Measurements from ENCODE around the gene HCN3.
A peak's percentile ranks its signal among the peaks of the same experiment; 100 is the strongest.
"Not testable (repeated sequence)": the region's sequence is repeated elsewhere in the genome, so short reads cannot be mapped to it uniquely, and the experiment has no call there.

Gene HCN3

DNA sequence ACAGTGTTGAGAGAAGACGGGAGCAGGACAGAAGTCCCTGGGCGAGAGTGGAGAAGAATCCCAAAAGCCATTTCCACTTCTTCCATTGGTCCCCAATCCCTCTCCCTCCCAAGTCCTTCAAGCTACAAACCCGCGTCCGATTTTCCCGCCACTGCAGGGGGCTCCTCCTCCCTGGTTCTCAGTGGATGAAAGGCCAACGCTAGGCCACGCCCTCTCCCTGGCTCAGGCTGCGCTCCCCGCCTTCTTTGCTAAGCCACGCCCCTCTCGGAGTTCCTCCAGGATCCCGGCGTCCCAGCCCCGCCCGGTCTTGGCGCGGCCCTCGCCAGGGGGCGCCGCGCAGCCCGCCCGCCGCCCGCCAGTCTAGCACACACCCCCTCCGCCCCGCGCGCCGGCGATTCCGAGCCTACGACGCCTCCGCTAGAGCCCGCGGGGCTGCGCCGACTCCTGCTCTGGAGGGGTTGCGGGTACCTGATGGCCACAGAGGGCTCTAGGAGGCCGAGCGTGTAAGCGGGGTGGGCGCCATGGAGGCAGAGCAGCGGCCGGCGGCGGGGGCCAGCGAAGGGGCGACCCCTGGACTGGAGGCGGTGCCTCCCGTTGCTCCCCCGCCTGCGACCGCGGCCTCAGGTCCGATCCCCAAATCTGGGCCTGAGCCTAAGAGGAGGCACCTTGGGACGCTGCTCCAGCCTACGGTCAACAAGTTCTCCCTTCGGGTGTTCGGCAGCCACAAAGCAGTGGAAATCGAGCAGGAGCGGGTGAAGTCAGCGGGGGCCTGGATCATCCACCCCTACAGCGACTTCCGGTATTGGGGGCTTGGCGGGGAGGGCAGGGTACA lies at the start of gene HCN3:
Gene HCN3, plus strand, starts transcription at position 394 of the 832 bp plus-strand sequence. Its CDS starts 128 bp downstream, at position 522.
- Histone ChIP-seq H3K27me3 (no peaks in the 10 kb centered on the region), H3K36me3 (no peaks in the 10 kb centered on the region), H3K9ac (peak within 1 kb of the TSS; percentile 73; the same call in 1 of the 2 replicates), H3K4me2 (peak within 1 kb of the TSS; percentile 100), H3K27ac (no peak within 1 kb of the TSS), H3K9me3 (no peaks in the 10 kb centered on the region), H4K20me1 (peaks cover 19% of the 10 kb centered on the region), H3K4me1 (peaks cover 34% of the 10 kb centered on the region), H3K4me3 (peak within 1 kb of the TSS; percentile 79)
- TF ChIP-seq Cebpa-rat (IDR thresholded peaks at IDR 0.05): no peak

- Histone ChIP-seq H3K4me3 (peak overlapping the region; percentile 77), H3K27ac (peak overlapping the region; percentile 83)
- no peak for TF ChIP-seq Cebpa-rat (IDR thresholded peaks at IDR 0.05)
Observed at GRCh38 chr1:155228096-155228427, 49.2 kb upstream of the HCN3 start.

DNA sequence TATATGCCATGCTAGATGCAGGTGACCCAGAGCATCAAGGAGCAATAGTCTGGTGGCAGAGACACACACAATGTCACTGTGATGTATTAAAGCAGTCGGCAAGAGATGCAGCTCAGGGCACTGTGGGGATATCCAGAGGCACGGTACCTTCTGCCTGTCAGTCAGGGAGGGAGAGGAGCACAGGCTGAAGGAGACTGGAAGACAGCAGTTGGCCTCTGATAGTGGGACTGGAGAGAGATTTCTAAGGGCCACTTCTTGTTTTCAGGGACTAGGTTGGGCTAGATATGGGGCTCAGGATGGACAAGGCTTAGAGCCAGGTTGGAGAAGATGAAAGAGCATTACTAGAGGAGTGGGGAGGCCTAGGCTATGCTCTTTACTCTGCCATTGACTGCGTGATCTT lies 46.0 kb upstream of the HCN3 start:
- not testable (repeated sequence) for H4K20me1 ChIP-seq, H3K4me2 ChIP-seq, H3K9me3 ChIP-seq, H3K27me3 ChIP-seq, H3K27ac ChIP-seq, H3K9ac ChIP-seq, H3K36me3 ChIP-seq, H3K4me3 ChIP-seq
- H3K4me1 ChIP-seq: peaks cover 13% of the 10 kb centered on the region

More at GRCh38 chr1:155228096-155228427, 49.2 kb upstream of the HCN3 start:
- Histone ChIP-seq H3K9ac (peak overlapping the region; percentile 79), H3K36me3 (no peaks in the 10 kb centered on the region), H3K4me2 (peak overlapping the region; percentile 82), H3K27me3 (no peaks in the 10 kb centered on the region), H4K20me1 (no peaks in the 10 kb centered on the region), H3K4me1 (peaks cover 45% of the 10 kb centered on the region), H3K9me3 (no peaks in the 10 kb centered on the region)

GRCh38 chr1:155232001-155232978 lies 45.0 kb upstream of the HCN3 start:
- H4K20me1 ChIP-seq, H3K4me2 ChIP-seq, H3K27ac ChIP-seq, H3K9ac ChIP-seq, H3K27me3 ChIP-seq, H3K9me3 ChIP-seq, H3K4me3 ChIP-seq, H3K4me1 ChIP-seq: not testable (repeated sequence)
- peaks cover 20% of the 10 kb centered on the region for H3K36me3 ChIP-seq

DNA sequence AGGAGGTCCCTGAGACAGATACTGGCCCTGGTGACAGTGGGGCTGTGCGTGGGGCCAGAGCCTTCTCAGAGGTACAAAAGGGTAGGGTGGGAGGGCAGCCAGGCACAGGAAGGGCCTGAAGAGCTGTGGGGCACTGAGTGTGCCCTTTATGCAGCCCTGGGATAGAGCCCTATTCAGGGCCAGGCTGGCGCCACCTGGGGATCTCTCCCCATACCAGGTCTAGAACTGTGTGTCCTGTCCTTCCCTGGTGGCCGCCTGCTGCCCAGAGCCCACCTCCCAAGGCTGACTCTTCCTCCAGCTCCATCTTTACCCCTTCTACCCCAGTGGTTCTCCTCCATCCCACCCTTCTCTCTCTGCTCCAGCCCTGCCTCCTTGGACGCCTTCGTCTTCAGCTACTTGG lies 43.8 kb upstream of the HCN3 start:
- H3K4me2 ChIP-seq, H3K9ac ChIP-seq, H3K4me1 ChIP-seq, H3K9me3 ChIP-seq, H3K27ac ChIP-seq, H4K20me1 ChIP-seq, H3K27me3 ChIP-seq, H3K4me3 ChIP-seq: not testable (repeated sequence)
- H3K36me3 ChIP-seq: peaks cover 28% of the 10 kb centered on the region

DNA sequence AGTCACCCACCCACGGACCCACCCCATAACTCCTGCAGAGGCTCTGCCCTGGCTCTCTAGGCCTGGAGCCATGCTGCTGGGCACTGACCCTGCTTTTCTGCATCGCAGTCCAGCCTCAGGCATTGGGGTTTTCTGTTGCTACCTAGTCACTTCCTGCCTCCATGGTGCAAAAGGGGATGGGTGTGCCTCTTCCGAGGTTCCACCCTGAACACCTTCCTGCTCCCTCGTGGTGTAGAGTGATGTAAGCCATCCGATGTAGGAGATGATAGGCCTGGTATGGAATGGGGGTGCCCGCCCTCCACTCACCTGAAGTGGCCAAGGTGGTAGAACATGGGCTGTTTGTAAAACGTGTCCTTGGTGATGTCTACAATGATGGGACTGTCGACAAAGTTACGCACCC lies 41.9 kb upstream of the HCN3 start:
- H3K4me3 ChIP-seq, H3K9me3 ChIP-seq, H3K9ac ChIP-seq, H3K27ac ChIP-seq, H3K4me1 ChIP-seq, H4K20me1 ChIP-seq, H3K4me2 ChIP-seq, H3K27me3 ChIP-seq: not testable (repeated sequence)
- H3K36me3 ChIP-seq: peaks cover 38% of the 10 kb centered on the region

- H3K27me3 ChIP-seq: no peaks in the 10 kb centered on the region
- TF ChIP-seq Cebpa-rat (IDR thresholded peaks at IDR 0.05): no peak
- no peaks in the 10 kb centered on the region for H3K9me3 ChIP-seq
- no peaks in the 10 kb centered on the region for H4K20me1 ChIP-seq
- peaks cover 13% of the 10 kb centered on the region for H3K4me1 ChIP-seq
- H3K4me2 ChIP-seq: no peak overlapping the region
- H3K27ac ChIP-seq: no peak overlapping the region
- H3K36me3 ChIP-seq: peaks cover 38% of the 10 kb centered on the region
- no peak overlapping the region for H3K4me3 ChIP-seq
- H3K9ac ChIP-seq: no peak overlapping the region
Observed at GRCh38 chr1:155236451-155236850, 40.8 kb upstream of the HCN3 start.

DNA sequence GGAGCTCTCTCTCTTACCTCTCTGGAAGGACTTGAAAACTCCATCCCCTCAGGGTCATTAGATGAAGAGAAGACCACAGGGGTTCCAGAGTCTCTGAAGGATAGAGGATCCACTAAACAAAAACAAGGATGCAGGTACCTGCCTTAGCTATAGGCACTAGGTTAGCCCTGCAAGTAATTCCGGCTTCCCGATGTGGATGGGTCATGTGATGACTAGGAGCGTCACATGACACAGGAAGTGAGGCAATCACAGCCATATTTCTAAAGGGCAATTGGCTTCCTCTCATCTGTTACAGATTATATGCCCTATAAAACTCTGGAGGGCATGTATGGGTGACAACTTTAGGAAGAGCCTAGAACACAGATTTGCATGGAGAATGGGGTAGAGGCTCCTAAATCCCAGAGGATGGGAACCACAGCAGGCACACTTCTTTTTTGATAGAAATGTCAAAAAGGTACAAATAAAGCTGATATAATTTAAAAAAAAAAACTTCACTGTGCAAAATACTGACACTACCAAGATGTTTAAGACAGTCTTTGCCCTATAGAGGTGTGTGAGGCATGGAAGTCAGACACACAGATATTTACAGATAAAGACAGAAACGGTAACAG lies 36.1 kb upstream of the HCN3 start:
- H3K9ac ChIP-seq: peak overlapping the region; percentile 68; the same call in 1 of the 2 replicates
- peak overlapping the region; percentile 60 for H3K4me3 ChIP-seq
- no peaks in the 10 kb centered on the region for H4K20me1 ChIP-seq
- H3K27ac ChIP-seq: peak overlapping the region; percentile 24; the same call in 1 of the 2 replicates
- no peaks in the 10 kb centered on the region for H3K9me3 ChIP-seq
- peaks cover 48% of the 10 kb centered on the region for H3K4me1 ChIP-seq
- peak overlapping the region; percentile 98 for H3K4me2 ChIP-seq
- H3K27me3 ChIP-seq: no peaks in the 10 kb centered on the region
- peaks cover 30% of the 10 kb centered on the region for H3K36me3 ChIP-seq
- no peak for TF ChIP-seq Cebpa-rat (IDR thresholded peaks at IDR 0.05)

GRCh38 chr1:155241841-155242264 lies 35.4 kb upstream of the HCN3 start:
- no peaks in the 10 kb centered on the region for H4K20me1 ChIP-seq
- H3K4me3 ChIP-seq: no peak overlapping the region
- peaks cover 23% of the 10 kb centered on the region for H3K36me3 ChIP-seq
- 0 out of 2 replicates have a peak overlapping the region, but pooled peaks have one; percentile 24 for H3K27ac ChIP-seq
- no peaks in the 10 kb centered on the region for H3K9me3 ChIP-seq
- peak overlapping the region; percentile 98 for H3K4me2 ChIP-seq
- no peaks in the 10 kb centered on the region for H3K27me3 ChIP-seq
- no peak overlapping the region; the same call in 1 of the 2 replicates for H3K9ac ChIP-seq
- no peak for TF ChIP-seq Cebpa-rat (IDR thresholded peaks at IDR 0.05)
- H3K4me1 ChIP-seq: peaks cover 48% of the 10 kb centered on the region
